B cell (primary cell): ENCODE results near the gene C1QTNF6.

Source experiments
- EZH2 ChIP-seq: IDR thresholded peaks from 2 replicates; pipeline ENCODE4 v1.6.1; 2012; ENCODE audit warnings: borderline replicate concordance, low read depth, mild to moderate bottlenecking, moderate library complexity, low read length; ENCODE audit not compliant: insufficient read depth, poor library complexity, severe bottlenecking
- TF ChIP-seq, protein P1 (sequence below): fragments of 200-600 bp; IDR thresholded peaks from one replicate; pipeline ENCODE4 v1.8.0; 2022; ENCODE audit warnings: antibody characterized with exemption, mild to moderate bottlenecking

DNA sequence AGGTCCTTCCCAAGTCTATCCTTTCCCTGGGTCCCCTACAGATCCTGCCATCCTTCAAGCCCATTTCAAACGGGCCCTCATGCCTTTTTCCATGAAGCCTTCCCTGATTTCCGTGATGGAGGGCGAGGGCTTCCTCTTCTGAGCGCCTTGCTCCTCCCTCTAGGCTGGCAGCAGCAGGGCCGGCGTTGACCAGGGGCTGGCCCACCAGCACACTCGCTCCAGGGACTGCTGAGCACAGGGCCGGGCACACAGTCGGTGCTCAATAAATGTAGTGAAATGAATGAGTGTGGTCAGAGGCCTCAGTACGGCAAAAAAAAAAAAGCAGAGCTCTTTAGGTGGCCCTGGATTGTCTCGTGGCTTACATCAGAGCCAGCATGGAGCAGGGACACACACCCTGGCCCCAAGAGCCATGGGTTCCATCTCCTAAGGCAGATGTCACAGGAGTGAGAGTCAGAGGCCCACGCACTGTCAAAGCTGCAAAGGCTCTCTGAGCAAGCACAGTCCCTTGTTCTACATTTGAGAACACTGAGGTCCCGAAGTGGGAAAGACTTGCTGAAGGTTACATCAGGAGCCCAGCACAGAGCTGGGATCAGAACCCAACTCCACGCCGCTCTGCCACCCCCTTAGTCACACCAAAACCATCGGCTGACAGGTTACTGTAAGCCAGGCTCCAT, 41.4 kb downstream of the C1QTNF6 start:
- TF ChIP-seq, protein P1, sequence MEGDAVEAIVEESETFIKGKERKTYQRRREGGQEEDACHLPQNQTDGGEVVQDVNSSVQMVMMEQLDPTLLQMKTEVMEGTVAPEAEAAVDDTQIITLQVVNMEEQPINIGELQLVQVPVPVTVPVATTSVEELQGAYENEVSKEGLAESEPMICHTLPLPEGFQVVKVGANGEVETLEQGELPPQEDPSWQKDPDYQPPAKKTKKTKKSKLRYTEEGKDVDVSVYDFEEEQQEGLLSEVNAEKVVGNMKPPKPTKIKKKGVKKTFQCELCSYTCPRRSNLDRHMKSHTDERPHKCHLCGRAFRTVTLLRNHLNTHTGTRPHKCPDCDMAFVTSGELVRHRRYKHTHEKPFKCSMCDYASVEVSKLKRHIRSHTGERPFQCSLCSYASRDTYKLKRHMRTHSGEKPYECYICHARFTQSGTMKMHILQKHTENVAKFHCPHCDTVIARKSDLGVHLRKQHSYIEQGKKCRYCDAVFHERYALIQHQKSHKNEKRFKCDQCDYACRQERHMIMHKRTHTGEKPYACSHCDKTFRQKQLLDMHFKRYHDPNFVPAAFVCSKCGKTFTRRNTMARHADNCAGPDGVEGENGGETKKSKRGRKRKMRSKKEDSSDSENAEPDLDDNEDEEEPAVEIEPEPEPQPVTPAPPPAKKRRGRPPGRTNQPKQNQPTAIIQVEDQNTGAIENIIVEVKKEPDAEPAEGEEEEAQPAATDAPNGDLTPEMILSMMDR: no peak
- no peak for TF ChIP-seq EZH2
